Ureter (tissue), 1 donor: ENCODE data around the gene SFXN4. TPM values are rescaled to one million over a fixed set of nuclear protein-coding genes. Genes with fewer than 3 reads are reported as not detected.
"Not testable (repeated sequence)": the region's sequence is repeated elsewhere in the genome, so short reads cannot be mapped to it uniquely, and the experiment has no call there.

ENCODE experiments used
- DNase-seq: peaks from one replicate; pipeline ENCODE4 v3.0.0-alpha.2; 2020; ENCODE audit warnings: low spot score
- total RNA-seq: library from RNA; stranded (reverse); gene quantifications from one replicate; pipeline ENCODE4 v1.2.4, GENCODE V29; 2023
- donor health status: DM: yes; HTN: yes; CAD: no.

Gene SFXN4
- total RNA-seq, 1 donor from 2014 or later: 34.5 TPM

GRCh38 chr10:119190954-119191785, 25.7 kb upstream of the SFXN4 start:
- no peak for DNase-seq

- no peak for DNase-seq
Measured at GRCh38 chr10:119190353-119190752, 24.8 kb upstream of the SFXN4 start.

- no peak for DNase-seq
Measured at GRCh38 chr10:119189811-119190282, 24.3 kb upstream of the SFXN4 start.

GRCh38 chr10:119183664-119184412, 18.3 kb upstream of the SFXN4 start:
- DNase-seq: no peak

GRCh38 chr10:119180850-119181400, 15.4 kb upstream of the SFXN4 start:
- DNase-seq: not testable (repeated sequence)

- peak; percentile 92 for DNase-seq
Measured at GRCh38 chr10:119178372-119179119, 13.0 kb upstream of the SFXN4 start, which contains the start of gene PRDX3. Gene PRDX3 (minus strand): TSS chr10:119178812. CDS start chr10:119178790, 22 bp downstream.

- DNase-seq: no peak
Measured at GRCh38 chr10:119177708-119178371, 12.3 kb upstream of the SFXN4 start.

- no peak for DNase-seq
Measured at GRCh38 chr10:119176166-119176565, 10.7 kb upstream of the SFXN4 start.

GRCh38 chr10:119174109-119174508, 8.6 kb upstream of the SFXN4 start:
- no peak for DNase-seq

GRCh38 chr10:119167041-119167440, 1.5 kb upstream of the SFXN4 start:
- no peak for DNase-seq

- no peak for DNase-seq
Measured at GRCh38 chr10:119166564-119166963, 1.1 kb upstream of the SFXN4 start.

GRCh38 chr10:119166118-119166500, 595 bp upstream of the SFXN4 start:
- no peak for DNase-seq

- DNase-seq: no peak
Measured at GRCh38 chr10:119162452-119163092, 2.9 kb downstream of the SFXN4 start.

GRCh38 chr10:119161680-119162451, 3.6 kb downstream of the SFXN4 start:
- no peak for DNase-seq

GRCh38 chr10:119159332-119159731, 6.2 kb downstream of the SFXN4 start:
- DNase-seq: no peak

GRCh38 chr10:119153661-119154060, 11.9 kb downstream of the SFXN4 start:
- DNase-seq: no peak

GRCh38 chr10:119153041-119153440, 12.5 kb downstream of the SFXN4 start:
- no peak for DNase-seq

- not testable (repeated sequence) for DNase-seq
Measured at GRCh38 chr10:119151601-119152000, 13.9 kb downstream of the SFXN4 start.

GRCh38 chr10:119149729-119150128, 15.8 kb downstream of the SFXN4 start:
- no peak for DNase-seq

- DNase-seq: no peak
Measured at GRCh38 chr10:119149157-119149556, 16.4 kb downstream of the SFXN4 start.
